Ascending aorta (tissue), 2 donors: ENCODE measurements around the gene KCNQ5. TPM values are rescaled to one million over a fixed set of nuclear protein-coding genes. Genes with fewer than 3 reads are reported as not detected.

Experiments used
- DNase-seq, 2 donors: peaks; one replicate each; pipeline ENCODE4 v3.0.0-alpha.2; 2019; ENCODE audit warnings: low spot score in 2 of 2
- H3K27ac ChIP-seq, 2 donors: fragments of 200-600 bp; sonication (generic); one replicate each; pipeline ENCODE4 v1.5.1; 2016 to 2017; ENCODE audit warnings: mild to moderate bottlenecking in 1 of 2
- H3K27me3 ChIP-seq: fragments of 200-600 bp; sonication (generic); one replicate; pipeline ENCODE4 v1.5.1; 2017
- H3K36me3 ChIP-seq, 2 donors: fragments of 200-600 bp; sonication (generic); one replicate each; pipeline ENCODE4 v1.5.1; 2016
- H3K4me1 ChIP-seq, 2 donors: fragments of 200-600 bp; sonication (generic); one replicate each; pipeline ENCODE4 v1.5.1; 2016 to 2017; ENCODE audit warnings: mild to moderate bottlenecking in 1 of 2
- H3K4me3 ChIP-seq, 2 donors: fragments of 200-600 bp; sonication (generic); one replicate each; pipeline ENCODE4 v1.5.1; 2016 to 2017; ENCODE audit warnings: mild to moderate bottlenecking in 1 of 2
- H3K9me3 ChIP-seq, 2 donors: fragments of 200-600 bp; sonication (generic); one replicate each; pipeline ENCODE4 v1.5.1; 2016
- intact Hi-C: fragments of 100-400 bp; cut with DNase I; formaldehyde crosslinking; loops from one replicate; pipeline ENCODE4 v1.15.1; 2023
- total RNA-seq: library from RNA; depleted of rRNA; stranded (reverse); fragments of >200 nt; gene quantifications from one replicate; pipeline ENCODE4 v1.1.0, GENCODE V29; 2016
- TF ChIP-seq, protein P1 (sequence below), 3 experiments: fragments of 200-600 bp in 2 of 3; fragments of 450-650 bp in 1 of 3; sonication (generic) in 2 of 3; IDR thresholded peaks; one replicate each; pipeline ENCODE4 v1.5.1; 2016 to 2019; ENCODE audit warnings: antibody characterized with exemption in 3 of 3, mild to moderate bottlenecking in 1 of 3, moderate library complexity in 1 of 3

Gene KCNQ5
- total RNA-seq, 1 donor from 2014 or later, result 4.5 TPM

GRCh38 chr6:73123632-73124329, 501.9 kb downstream of the KCNQ5 start:
- H3K36me3 ChIP-seq, result no peaks in the 10 kb centered on the region
- no peaks in the 10 kb centered on the region for H3K4me1 ChIP-seq
- no peak for DNase-seq
- H3K4me3 ChIP-seq, result no peak overlapping the region
- no peak overlapping the region for H3K27ac ChIP-seq
- intact Hi-C loops, result no loop called here
- TF ChIP-seq, protein P1, sequence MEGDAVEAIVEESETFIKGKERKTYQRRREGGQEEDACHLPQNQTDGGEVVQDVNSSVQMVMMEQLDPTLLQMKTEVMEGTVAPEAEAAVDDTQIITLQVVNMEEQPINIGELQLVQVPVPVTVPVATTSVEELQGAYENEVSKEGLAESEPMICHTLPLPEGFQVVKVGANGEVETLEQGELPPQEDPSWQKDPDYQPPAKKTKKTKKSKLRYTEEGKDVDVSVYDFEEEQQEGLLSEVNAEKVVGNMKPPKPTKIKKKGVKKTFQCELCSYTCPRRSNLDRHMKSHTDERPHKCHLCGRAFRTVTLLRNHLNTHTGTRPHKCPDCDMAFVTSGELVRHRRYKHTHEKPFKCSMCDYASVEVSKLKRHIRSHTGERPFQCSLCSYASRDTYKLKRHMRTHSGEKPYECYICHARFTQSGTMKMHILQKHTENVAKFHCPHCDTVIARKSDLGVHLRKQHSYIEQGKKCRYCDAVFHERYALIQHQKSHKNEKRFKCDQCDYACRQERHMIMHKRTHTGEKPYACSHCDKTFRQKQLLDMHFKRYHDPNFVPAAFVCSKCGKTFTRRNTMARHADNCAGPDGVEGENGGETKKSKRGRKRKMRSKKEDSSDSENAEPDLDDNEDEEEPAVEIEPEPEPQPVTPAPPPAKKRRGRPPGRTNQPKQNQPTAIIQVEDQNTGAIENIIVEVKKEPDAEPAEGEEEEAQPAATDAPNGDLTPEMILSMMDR (IDR thresholded peaks at IDR 0.05), result no peak
- no peaks in the 10 kb centered on the region for H3K9me3 ChIP-seq
- H3K27me3 ChIP-seq, result no peaks in the 10 kb centered on the region

DNA sequence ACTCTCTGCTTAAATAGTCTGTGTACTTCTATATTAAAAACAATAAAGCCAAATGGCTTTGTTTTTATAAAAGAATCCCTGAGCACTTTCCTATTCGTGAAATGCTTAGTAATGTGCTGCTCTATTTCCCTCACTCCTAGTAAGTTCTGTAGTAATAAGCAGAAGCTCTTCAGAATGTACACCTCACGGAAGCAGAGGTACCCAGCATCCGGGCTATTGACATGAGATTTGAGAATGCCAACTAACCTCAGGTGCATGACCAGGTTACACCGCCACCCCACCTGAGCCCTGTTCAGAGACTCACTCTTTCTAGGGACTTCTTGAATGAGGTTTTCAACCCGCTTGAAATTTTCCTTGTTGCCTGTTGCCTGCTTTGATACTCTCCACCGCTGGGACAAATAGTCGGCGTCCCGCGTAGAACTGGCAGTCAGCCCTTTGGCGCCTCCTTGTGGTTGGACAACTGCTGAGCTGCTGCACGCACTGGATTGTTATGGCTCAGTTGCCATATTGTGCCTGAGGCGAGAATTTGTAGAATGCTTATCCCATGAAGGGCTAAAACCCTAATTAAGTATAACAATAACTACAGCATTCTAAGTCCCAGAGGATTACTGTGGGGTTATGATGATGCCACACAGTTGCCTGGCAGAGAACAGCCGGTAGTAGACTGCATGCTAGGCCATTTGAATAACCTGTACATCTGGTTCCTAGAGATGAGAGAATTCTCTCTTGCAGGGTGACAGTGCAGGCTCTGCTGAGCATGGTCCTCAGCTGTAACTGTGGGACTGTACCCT, 508.0 kb downstream of the KCNQ5 start:
- Histone ChIP-seq H3K9me3 (no peaks in the 10 kb centered on the region), H3K4me1 (no peaks in the 10 kb centered on the region), H3K27me3 (no peaks in the 10 kb centered on the region), H3K27ac (no peak overlapping the region), H3K36me3 (no peaks in the 10 kb centered on the region), H3K4me3 (peak overlapping the region in 1 of 2 donors; percentile 26)
- TF ChIP-seq, protein P1 (IDR thresholded peaks at IDR 0.05), result peak; percentile 87 to 99 (median 97)
- intact Hi-C loops, result loop anchor here (1.0 kb wide), 3 partner anchors 510 to 718 kb away; no protein-coding TSS in a partner anchor
- DNase-seq, result peak in 1 of 2 donors; percentile 88

GRCh38 chr6:73131706-73132105, 509.8 kb downstream of the KCNQ5 start:
- no peak overlapping the region for H3K4me3 ChIP-seq
- no peaks in the 10 kb centered on the region for H3K36me3 ChIP-seq
- intact Hi-C loops, result no loop called here
- H3K27me3 ChIP-seq, result no peaks in the 10 kb centered on the region
- H3K27ac ChIP-seq, result no peak overlapping the region
- no peaks in the 10 kb centered on the region for H3K4me1 ChIP-seq
- TF ChIP-seq, protein P1 (IDR thresholded peaks at IDR 0.05), result no peak
- DNase-seq, result no peak
- no peaks in the 10 kb centered on the region for H3K9me3 ChIP-seq

GRCh38 chr6:73134588-73134987, 512.7 kb downstream of the KCNQ5 start:
- DNase-seq, result no peak
- Histone ChIP-seq H3K27ac (no peak overlapping the region), H3K9me3 (no peaks in the 10 kb centered on the region), H3K4me3 (no peak overlapping the region), H3K27me3 (no peaks in the 10 kb centered on the region), H3K4me1 (no peaks in the 10 kb centered on the region), H3K36me3 (no peaks in the 10 kb centered on the region)
- intact Hi-C loops, result no loop called here
- TF ChIP-seq, protein P1 (IDR thresholded peaks at IDR 0.05), result no peak

GRCh38 chr6:73139681-73140383, 518.0 kb downstream of the KCNQ5 start:
- Histone ChIP-seq H3K9me3 (no peaks in the 10 kb centered on the region), H3K4me3 (no peak overlapping the region), H3K4me1 (no peaks in the 10 kb centered on the region), H3K27me3 (no peaks in the 10 kb centered on the region), H3K36me3 (no peaks in the 10 kb centered on the region), H3K27ac (no peak overlapping the region)
- intact Hi-C loops, result no loop called here
- TF ChIP-seq, protein P1 (IDR thresholded peaks at IDR 0.05), result no peak
- no peak for DNase-seq
